Astrocyte of the spinal cord (primary cell): Measurements from ENCODE around the gene COPS8.

ENCODE experiments used
- DNase-seq: peaks from one replicate; pipeline ENCODE4 v3.0.0; 2011; ENCODE audit warnings: low read depth, low spot score
- H3K4me3 ChIP-seq: 2 replicates; pipeline ENCODE4 v1.5.1; 2011; ENCODE audit warnings: low read depth, mild to moderate bottlenecking, low read length, moderate library complexity
- CTCF ChIP-seq: IDR thresholded peaks from 2 replicates; pipeline ENCODE4 v1.5.1; 2012; ENCODE audit warnings: low read depth, mild to moderate bottlenecking, low read length, inconsistent platforms
- in situ Hi-C: cut with HindIII; loops from 2 replicates; pipeline ENCODE4 v1.10.0; 2017; ENCODE audit warnings: low sequenced_read_pairs

Gene COPS8

GRCh38 chr2:237121321-237121720, 35.6 kb downstream of the COPS8 start:
- no peak overlapping the region for H3K4me3 ChIP-seq
- no peak for TF ChIP-seq CTCF
- no peak for DNase-seq
- in situ Hi-C loops: no loop called here

GRCh38 chr2:237122214-237122666, 36.6 kb downstream of the COPS8 start:
- in situ Hi-C loops: no loop called here

GRCh38 chr2:237124820-237125219, 39.1 kb downstream of the COPS8 start:
- no peak for TF ChIP-seq CTCF
- H3K4me3 ChIP-seq: no peak overlapping the region
- in situ Hi-C loops: no loop called here
- no peak for DNase-seq

More at GRCh38 chr2:237122214-237122666, 36.6 kb downstream of the COPS8 start:
- TF ChIP-seq CTCF: peak; percentile 74
- H3K4me3 ChIP-seq: no peak overlapping the region
- DNase-seq: peak; percentile 79

GRCh38 chr2:237125967-237126366, 40.3 kb downstream of the COPS8 start:
- no peak for DNase-seq
- in situ Hi-C loops: no loop called here
- TF ChIP-seq CTCF: no peak
- H3K4me3 ChIP-seq: no peak overlapping the region

GRCh38 chr2:237126519-237127174, 41.0 kb downstream of the COPS8 start:
- no peak for DNase-seq
- TF ChIP-seq CTCF: no peak
- in situ Hi-C loops: no loop called here
- no peak overlapping the region for H3K4me3 ChIP-seq

GRCh38 chr2:237128026-237128703, 42.5 kb downstream of the COPS8 start:
- no peak overlapping the region for H3K4me3 ChIP-seq
- in situ Hi-C loops: no loop called here
- TF ChIP-seq CTCF: peak; percentile 17
- DNase-seq: peak; percentile 100
